Measurements from ENCODE around the gene ANKRD1. TPM values are rescaled to one million over a fixed set of nuclear protein-coding genes. Genes with fewer than 3 reads are reported as not detected.

ANKRD1 gene
- total RNA-seq, 1 experiment from 2014 or later: 0.26 TPM

GRCh38 chr10:90939116-90939515, 18.2 kb upstream of the ANKRD1 start:
- intact Hi-C loops (cut with micrococcal nuclease; ENCODE audit: unreplicated experiment): no loop called here

GRCh38 chr10:90937645-90938258, 16.9 kb upstream of the ANKRD1 start:
- Histone ChIP-seq H3K4me3 (ENCODE audit: low read depth in 2 of 2, low read length in 2 of 2) (no peak overlapping the region), H3K27ac (ENCODE audit: low read length) (no peak overlapping the region), H3K4me1 (ENCODE audit: control insufficient read depth, insufficient read depth, low read length) (no peaks in the 10 kb centered on the region), H3K36me3 (ENCODE audit: control insufficient read depth, insufficient read depth, low read length) (no peaks in the 10 kb centered on the region), H3K27me3 (ENCODE audit: control insufficient read depth, insufficient read depth, low read length) (no peaks in the 10 kb centered on the region), H3K9me3 (ENCODE audit: control insufficient read depth, insufficient read depth, low read depth, low read length) (no peaks in the 10 kb centered on the region)
- ChIA-PET POLR2A (no interaction called here), CTCF (no interaction called here)
- in situ Hi-C loops (cut with HindIII; ENCODE audit: low pct_unique_long_range_greater_than_20kb, low sequenced_read_pairs): no loop called here
- TF ChIP-seq POLR2AphosphoS5 (IDR thresholded peaks at IDR 0.05; ENCODE audit: low read depth, low read length) (no peak), REST (IDR thresholded peaks at IDR 0.05; ENCODE audit: insufficient read depth in 1 of 2, low read depth in 2 of 2, low read length in 1 of 2) (no peak), TCF7L2 (IDR thresholded peaks at IDR 0.05; ENCODE audit: low read depth, low read length) (no peak), CTCF (IDR thresholded peaks at IDR 0.05) (no peak), SIN3A (IDR thresholded peaks at IDR 0.05; ENCODE audit: borderline replicate concordance, insufficient read depth, low read depth, low read length) (no peak)
- intact Hi-C loops (cut with micrococcal nuclease; ENCODE audit: unreplicated experiment): no loop called here
- ATAC-seq (no peak), DNase-seq (ENCODE audit: low read depth, low spot score) (no peak)
- no TSS peak for BruUV-seq (replicated peaks)

More at GRCh38 chr10:90939116-90939515, 18.2 kb upstream of the ANKRD1 start:
- no peak for ATAC-seq
- no peak for DNase-seq (ENCODE audit: low read depth, low spot score)
- TF ChIP-seq CTCF (IDR thresholded peaks at IDR 0.05) (no peak), REST (IDR thresholded peaks at IDR 0.05; ENCODE audit: insufficient read depth in 1 of 2, low read depth in 2 of 2, low read length in 1 of 2) (no peak), SIN3A (IDR thresholded peaks at IDR 0.05; ENCODE audit: borderline replicate concordance, insufficient read depth, low read depth, low read length) (no peak), TCF7L2 (IDR thresholded peaks at IDR 0.05; ENCODE audit: low read depth, low read length) (no peak), POLR2AphosphoS5 (IDR thresholded peaks at IDR 0.05; ENCODE audit: low read depth, low read length) (no peak)
- Histone ChIP-seq H3K27ac (ENCODE audit: low read length) (no peak overlapping the region), H3K4me1 (ENCODE audit: control insufficient read depth, insufficient read depth, low read length) (no peaks in the 10 kb centered on the region), H3K4me3 (ENCODE audit: low read depth in 2 of 2, low read length in 2 of 2) (no peak overlapping the region), H3K27me3 (ENCODE audit: control insufficient read depth, insufficient read depth, low read length) (no peaks in the 10 kb centered on the region), H3K36me3 (ENCODE audit: control insufficient read depth, insufficient read depth, low read length) (no peaks in the 10 kb centered on the region), H3K9me3 (ENCODE audit: control insufficient read depth, insufficient read depth, low read depth, low read length) (no peaks in the 10 kb centered on the region)
- ChIA-PET CTCF (no interaction called here), POLR2A (no interaction called here)
- BruUV-seq (replicated peaks): no TSS peak
- in situ Hi-C loops (cut with HindIII; ENCODE audit: low pct_unique_long_range_greater_than_20kb, low sequenced_read_pairs): no loop called here

Measured in Panc1 (cell line).